NOMO-1 treated with dmso at 0.1 percent for 144 hours (cell line): ENCODE data around the gene ATP6V1G1.

ENCODE experiments used
- DNase-seq: peaks from one replicate; lab custom pipeline; 2025; ENCODE audit not compliant: unreplicated experiment; lab: John Stamatoyannopoulos, UW

The ATP6V1G1 gene

DNA sequence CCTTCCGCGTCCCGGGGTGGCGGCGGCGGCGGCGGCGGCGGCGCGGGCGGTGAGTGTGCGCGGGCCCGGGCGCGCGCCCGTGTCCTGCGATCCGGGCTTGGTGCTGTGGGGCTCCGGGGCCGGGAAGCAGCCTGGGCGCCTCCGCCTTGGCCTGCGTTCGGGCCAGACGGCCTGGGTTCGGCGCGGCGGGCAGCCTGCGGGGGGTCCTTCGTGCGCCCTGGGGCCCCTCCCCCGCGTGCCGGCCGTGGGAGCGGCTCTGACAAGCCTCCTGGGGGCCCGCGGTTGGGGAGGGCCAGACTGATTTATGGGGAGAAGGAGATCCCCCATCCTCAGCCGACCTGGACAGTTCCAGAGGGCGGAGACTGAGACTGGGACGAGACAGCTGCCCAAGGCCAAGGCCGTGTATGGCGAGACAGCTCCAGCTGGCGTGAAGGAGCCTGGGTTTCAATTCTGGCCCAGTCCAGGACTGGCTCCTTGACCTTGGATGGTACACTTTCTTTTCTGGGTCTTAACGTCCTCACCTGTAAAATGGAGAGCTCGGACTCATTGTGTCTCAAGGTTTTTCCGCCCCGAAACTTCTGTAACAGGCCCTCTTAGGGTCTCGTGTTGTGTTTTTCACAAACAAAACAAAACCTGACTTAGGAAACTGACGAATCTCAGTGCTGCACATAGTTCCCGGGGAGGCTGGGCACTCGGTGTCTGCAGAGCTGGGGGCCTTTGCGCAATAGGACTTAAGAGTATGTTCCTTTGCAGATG lies 24.1 kb downstream of the ATP6V1G1 start:
- peak; percentile 63 for DNase-seq

DNA sequence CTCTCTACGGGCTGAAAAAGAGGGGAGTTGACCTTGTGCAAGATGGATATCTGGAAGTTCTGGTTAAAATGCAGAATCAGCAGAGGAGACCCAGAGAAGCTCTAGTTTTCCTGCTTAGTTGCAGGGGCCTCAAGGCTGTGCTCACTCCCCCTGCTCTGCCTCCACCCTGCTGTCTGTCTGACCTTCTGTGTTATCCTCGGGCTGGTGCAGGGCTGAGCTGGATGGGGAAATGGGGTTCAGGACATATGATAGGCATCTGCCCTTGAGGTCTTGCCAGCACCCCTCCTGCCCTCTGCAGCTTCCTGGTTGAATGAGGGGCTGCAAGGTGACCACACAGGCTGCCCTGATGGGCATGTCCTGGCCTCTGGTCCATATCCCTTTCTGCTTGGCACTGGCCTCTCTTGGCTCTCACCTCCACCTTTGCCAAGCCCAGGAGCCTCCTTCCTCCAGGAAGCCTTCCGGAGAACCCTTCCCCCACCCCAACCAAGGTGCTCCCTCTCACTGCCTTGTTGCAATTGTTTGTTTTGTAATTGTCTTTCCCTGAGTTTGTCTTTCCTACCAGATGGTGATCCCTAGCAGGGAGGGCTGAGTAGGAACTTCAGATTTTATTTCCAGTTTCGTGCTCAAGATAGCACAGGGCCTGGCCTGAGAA lies 24.8 kb downstream of the ATP6V1G1 start:
- DNase-seq, result no peak

DNA sequence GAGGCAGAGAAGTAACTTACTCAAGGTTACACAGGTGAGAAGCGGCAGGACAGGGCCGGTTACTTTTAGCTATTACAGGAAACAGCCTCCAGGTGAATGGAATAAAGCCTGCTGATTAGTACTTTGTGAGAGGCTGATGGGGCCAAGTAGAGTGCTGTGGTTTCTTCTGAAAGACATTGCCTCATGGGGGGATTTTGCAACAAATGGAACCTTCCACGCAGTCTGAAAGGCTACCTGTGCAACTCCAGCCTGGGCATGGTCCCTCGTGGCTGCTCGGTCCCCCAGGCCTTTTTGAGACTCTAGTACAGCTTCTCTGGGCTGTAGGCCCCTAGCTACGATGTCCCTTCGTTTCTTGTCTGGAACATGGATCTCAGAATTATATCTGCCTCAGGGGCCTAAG lies 25.5 kb downstream of the ATP6V1G1 start:
- no peak for DNase-seq

DNA sequence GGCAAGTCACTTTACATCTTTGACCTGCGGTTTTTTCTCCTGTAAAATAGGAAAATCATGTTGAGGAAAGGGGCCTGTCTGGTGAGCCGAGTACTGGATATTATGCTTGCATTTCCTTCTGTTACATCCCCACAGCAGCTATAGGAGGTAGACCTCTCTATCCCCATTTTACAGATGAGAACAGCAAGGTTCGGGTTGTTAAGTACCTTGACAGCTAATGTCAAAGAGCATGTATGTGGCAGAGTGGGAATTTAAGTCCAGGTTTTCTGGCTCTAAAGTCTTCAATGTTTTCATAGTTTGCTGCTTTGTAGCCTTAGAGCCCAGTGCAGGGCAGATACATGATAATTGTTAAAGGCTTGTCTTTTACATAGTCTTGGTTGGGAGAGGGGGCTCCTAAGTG lies 26.4 kb downstream of the ATP6V1G1 start:
- DNase-seq, result no peak

DNA sequence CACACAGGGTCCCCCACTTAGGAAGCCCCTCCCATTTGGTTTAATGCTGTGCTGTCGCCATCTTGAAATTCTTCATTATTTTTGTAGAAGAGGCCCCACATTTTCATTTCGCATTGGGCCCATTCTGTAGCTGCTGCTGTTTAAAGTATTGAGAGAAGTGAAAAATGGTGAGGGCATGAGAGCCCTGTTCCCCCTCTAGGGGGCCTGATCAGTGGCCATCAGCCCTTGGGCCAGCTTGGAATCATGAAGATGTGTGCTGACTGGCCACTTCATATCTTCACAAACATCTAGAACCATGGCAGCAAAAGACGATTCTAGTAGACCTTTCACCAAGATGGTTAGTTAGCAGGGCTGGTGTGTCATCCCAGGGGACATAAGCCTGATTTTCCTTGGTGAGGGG lies 26.8 kb downstream of the ATP6V1G1 start:
- no peak for DNase-seq

DNA sequence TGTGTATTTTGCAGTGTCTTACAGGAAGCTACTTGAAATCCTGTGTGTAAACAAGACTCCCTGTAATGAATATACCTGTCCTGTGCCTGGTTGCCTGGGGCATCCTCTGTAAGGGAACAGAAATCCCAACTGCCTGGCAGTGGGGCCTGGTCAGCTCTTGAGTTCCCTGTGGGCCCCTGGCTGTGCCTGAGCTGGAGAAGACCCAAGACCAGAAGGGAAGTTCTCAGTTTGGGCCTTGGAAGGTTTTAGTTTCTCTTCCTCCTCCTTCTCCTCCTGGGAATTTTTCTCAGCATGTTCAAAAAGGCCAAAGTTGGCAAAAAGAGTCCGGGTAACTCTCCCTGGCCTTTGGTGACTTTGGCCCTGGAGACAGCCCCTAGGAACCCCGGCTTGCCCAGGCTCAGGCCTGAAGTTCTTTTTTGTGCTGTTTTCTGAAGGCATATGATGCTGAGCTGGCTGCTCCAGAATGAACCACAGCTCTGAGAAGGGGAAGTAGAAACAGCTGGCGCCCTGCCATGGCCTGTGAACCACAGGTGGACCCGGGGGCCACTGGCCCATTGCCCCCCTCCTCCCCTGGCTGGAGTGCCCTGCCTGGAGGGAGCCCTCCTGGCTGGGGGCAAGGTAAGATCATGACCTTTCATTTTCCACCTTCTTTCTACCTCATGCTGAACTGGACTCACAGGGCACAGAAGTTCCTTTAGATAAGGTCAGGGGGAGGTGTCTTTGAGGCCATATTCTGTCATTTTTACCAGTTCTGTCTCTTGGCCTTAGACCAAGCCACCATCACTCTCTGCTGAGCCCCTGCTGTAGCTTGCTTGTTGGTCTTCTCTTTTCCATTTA lies 29.3 kb downstream of the ATP6V1G1 start:
- DNase-seq, result peak; percentile 44

DNA sequence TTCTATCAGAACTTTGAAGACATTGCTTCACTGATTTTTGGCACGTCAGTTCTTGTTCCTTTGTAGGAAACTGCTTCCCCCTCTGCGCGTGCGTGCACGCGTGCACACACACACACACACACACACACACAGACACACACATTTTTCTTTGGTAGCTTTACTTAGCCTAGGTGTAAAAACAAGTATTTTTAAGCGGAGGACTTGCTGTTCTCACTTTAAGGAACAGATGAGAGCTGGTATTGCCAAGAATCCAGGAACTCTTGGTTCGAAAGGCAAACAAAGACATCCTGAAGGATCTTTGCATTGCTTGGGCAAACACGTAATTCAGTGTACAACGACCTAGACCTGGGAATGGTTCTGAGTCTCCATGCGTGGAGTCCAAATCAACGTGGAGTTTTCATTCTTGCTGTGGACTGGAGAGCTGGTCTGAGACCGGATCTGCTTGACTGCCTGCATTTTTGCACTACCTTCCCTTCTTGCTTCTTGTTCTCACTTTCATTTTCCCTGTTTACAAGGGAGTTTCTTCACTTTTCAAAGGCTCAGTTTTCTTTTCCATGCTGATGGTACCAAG lies 31.7 kb downstream of the ATP6V1G1 start:
- no peak for DNase-seq

DNA sequence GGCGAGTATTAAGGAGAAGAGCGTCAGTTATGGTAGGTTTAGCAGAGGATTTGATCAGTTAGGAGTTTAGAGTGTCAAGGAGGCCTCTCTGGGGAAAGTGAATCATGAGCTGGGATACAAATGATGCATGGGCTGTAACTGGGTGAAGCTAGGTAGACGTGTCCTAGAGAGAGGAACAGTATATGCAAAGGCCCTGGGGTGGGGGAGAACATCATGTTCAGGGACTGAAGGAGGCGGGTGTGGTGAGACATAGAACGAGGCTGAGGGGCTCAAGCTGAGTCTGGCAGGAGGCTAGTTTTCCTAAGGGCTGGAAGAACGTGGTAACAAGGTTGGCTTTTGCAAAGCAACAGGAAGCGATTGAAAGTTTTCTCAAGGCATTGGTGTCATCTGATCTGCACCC lies 34.0 kb downstream of the ATP6V1G1 start:
- no peak for DNase-seq

DNA sequence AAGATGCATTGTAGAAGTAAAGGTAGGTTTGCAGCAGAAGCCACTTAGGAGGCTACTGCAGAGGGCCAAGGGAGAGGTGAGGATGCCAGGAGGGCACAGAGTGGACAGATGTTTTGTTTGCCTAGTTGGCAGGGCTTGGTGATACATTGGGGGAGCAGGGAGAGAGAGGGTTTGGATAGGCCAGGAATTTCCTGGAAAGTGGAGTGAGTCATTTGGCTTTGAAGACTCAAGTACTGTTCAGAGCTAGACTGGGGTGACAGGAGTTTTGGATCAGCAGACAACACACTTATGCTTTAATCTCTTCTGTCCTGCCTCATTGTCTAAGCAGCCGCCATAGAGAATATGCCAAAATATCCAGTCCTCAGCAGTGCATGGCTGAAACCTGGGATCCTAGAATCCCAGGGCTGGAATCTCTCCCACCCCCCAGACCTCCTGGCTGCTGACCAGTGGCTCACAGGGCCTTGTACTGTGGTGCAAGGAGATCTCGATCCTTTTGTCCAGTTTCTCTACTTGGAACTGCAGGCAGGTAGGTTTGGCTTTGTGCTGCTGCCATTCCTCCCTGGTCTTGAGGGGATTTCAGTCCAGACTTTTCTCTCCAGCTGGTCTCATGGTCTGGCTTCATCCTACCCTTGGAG lies 34.5 kb downstream of the ATP6V1G1 start:
- DNase-seq, result no peak

DNA sequence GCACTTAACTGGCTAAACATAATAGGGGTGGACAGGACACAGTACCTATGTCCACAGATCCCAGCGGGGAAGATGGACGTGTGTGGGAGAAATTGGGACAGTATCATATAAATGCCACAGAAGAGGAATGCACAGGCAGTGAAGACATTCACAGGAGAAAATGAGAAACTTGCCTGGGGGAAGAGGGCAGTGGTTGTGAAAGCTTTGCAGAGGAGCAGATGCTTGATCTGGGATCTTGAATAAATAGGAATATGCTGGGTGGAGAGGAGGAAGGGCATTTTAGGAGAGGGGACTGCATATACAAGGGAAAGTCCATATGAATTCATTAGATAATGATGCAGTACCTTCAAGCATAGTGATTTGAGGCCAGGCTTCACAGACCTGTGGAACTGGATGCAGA lies 37.1 kb downstream of the ATP6V1G1 start:
- no peak for DNase-seq

DNA sequence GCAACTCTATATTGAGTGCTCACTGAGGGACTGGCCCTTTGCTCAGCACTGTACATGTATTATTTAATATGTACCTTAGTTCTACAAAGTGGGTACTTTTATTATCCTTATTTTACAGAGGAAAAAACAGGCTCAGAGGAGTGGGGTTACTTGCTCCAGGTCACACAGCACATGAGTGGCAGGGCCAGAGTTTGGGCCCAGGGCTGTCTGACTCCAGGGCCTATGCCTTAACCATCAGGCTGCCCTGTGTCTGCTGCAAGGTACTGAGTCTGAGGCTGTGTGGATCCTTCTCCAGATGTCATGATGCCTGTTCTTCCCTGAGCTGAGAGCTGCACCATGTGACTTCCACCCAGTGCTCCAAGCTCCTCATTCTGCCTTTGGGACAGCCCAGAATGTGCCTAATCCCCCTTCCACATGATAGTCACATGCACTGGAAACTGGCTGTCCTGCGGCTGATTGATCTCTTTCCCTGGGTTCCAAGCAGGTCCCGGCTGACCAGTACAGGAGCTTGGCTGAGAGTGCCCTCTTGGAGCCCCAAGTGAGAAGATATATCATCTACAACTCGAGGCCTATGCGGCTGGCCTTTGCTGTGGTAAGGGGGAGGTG lies 38.9 kb downstream of the ATP6V1G1 start:
- DNase-seq, result no peak

DNA sequence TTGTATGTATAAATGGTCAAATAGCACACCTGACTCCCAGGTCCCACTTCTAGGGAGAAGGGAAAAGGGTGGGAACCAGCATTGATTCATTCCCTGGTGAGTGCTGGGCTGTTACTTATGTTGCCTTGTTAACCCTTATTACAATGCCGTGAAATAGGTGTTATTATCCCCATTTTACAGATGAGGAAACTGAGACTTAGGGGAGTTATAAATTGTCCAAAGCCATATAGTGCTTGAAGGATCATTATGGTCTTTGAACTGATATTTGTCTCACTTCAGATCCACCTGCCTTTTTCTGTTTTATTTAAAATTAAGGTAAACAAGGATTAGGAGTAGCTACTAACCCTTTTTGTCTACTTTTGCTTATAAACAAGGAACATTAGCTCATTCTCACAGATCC lies 40.0 kb downstream of the ATP6V1G1 start:
- no peak for DNase-seq

DNA sequence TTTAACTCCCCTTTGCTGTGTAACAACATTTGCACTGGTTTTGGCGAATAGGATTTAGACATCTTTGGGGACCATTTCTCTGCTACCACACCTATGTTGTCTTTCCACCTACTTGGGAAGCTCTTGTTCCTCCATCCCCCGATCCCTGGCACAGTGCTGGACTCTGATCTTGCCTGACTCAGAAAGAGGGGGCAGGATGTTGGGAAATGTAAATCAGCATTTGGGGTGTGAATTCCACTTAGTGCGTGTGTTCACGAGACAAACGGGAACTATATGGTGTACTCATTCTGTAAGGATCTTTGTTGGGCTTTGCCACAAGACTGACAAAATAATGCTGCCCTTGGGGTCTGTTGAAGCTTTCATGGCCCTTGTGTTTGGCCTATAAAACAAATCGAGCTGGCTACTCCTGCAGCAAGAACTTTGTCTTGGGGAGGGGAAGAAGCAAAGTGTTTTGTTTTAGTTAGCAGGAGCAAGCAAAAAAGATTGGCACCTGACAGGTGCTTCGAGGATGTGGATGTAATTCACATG lies 42.1 kb downstream of the ATP6V1G1 start:
- no peak for DNase-seq

DNA sequence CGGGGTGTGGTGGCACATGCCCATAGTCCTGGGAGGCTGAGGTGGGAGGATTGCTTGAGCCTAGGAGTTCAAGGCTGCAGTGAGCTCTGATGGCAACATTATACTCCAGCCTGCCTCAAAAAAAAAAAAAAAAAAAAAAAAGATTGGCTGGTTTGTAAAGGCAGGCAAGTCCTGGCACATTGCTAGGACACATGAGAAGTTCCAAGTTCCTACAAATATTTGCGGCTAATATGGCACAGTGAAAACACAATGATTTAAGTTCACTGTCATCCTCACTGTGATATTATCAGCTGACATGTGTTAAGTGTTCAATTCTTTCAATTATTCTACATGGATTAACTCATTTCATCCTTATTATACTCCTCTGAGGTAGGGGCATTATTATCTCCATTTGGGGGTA lies 43.6 kb downstream of the ATP6V1G1 start:
- DNase-seq, result no peak

DNA sequence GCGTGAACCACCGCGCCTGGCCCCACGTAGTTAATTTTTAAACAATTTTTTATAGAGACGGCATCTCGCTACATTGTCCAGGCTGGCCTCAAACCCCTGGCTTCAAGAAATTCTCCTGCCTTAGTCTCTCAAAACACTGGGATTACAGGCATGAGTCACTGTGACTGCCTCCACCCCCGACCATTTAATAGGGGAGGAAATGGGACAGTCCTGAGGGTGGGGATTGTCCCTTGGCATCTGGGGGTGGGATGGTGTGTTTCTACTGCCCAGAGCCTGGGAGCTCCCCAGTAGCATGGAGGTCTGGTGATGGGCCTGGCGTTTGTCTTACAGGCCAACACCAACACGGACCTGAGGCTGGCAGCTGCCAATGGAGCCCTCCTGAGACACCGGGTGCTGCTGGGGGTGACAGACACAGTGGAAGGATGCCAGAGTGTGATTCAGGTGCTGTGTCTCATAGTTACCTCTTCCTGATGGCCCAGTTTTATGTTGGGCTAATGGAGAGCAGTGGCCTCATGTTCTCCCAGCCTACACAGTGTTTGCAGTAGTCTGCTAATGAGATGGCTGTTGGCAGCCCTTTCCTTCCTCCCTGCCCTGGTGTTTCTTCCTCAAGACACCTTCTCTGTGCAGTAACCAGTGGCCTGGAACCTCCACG lies 46.0 kb downstream of the ATP6V1G1 start:
- DNase-seq, result no peak

DNA sequence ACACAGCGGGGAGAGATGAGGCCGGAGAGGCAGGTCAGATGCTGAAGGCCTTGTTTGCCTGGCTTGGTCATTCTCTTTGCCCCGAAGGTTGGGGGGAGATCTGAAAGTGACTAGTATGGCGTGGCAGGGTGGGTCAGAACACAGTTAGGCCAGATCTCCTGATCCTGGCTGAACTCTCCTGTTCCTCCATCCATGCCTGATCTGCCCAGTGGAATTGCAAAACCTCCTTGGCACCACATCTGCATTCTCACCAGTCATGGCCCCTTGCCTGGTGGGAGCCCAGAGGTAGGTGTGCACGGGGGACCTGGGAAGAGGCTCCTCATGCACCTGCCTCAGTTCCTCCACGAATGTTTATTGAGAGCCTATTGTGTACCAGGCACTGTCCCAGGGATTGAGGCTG lies 46.8 kb downstream of the ATP6V1G1 start:
- DNase-seq, result no peak

DNA sequence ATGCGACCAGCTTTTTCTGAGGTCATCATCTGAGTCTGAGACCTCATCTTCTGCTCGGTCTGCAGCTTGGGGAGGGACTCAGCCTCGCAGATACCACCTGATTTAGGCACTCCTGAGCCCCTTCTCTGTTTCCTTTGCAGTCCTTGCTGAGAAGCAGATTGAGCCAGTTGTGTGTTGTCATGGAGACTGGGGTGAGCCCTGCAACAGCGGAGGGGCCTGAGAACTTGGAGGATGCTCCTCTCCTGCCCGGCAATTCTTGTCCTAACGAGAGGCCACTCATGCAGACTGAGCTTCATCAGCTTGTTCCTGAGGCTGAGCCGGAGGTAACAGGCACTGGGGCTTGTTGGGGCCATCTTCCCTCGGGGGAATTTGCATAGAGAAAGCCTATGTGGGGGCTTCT lies 50.8 kb downstream of the ATP6V1G1 start:
- no peak for DNase-seq

DNA sequence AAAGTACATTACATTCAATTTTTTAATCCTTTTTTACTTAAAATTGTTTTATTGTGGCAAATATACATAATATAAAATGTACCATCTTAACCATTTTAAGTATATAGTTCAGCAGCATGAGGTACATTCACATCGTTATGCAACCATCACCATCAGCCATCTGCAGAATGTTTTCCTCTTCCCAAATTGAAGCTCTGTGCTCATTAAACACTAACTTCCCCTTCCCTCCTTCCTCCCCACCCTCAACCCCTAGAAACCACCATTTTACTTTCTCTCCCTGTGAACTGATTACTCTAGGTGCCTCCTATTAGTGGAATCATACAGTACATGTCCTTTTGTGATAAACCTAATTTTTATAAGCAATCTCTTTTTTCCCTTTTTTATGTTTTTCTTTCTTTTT lies 54.4 kb downstream of the ATP6V1G1 start:
- no peak for DNase-seq

DNA sequence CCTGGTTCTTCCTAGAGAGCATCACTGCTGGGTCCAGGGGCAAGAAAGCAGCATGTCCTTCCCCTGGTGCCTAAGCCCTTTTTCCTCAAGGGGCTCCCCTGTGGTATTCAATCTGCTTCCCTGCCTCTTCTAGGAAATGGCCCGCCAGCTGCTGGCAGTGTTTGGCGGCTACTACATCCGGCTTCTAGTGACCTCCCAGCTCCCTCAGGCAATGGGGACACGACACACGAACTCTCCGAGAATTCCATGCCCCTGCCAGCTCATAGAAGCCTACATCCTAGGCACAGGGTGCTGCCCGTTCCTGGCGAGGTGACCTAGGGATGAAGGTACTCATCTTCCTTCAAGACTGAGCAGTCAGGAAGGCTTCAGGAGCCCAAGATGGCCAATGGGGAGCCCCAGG lies 55.4 kb downstream of the ATP6V1G1 start:
- no peak for DNase-seq

DNA sequence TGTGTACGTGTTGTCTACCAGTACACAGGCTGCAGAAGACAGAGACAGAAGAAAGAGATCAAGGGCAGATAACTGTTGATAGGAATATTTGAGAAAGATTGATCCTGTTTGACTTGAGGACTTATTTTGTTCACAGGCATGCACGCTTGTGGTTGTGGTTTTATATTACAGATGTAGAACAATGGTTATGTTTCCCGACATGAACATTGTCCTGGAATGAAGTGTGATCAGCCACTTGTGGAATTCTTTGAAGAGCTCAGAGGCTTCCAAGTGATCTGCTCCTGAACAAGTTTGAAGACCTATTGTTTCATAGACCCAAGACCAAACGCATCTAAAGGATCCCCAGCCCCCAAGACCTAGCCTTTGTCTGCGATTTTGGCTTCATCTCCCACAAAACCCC lies 56.3 kb downstream of the ATP6V1G1 start:
- no peak for DNase-seq
